Fibroblast of skin of left biceps (primary cell): ENCODE measurements around the gene CHST13.

Experiments used
- DNase-seq, 2 experiments: peaks; one replicate each; pipeline ENCODE4 v3.0.0-alpha.2; 2013; ENCODE audit warnings: low read depth in 2 of 2

CHST13 gene, protein sequence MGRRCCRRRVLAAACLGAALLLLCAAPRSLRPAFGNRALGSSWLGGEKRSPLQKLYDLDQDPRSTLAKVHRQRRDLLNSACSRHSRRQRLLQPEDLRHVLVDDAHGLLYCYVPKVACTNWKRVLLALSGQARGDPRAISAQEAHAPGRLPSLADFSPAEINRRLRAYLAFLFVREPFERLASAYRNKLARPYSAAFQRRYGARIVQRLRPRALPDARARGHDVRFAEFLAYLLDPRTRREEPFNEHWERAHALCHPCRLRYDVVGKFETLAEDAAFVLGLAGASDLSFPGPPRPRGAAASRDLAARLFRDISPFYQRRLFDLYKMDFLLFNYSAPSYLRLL

GRCh38 chr3:126523745-126524428 lies at the start of gene CHST13:
Gene CHST13 (plus strand): TSS chr3:126524155. CDS start chr3:126524333, 178 bp downstream.
- DNase-seq, result no peak

GRCh38 chr3:126474498-126475412 lies 49.2 kb upstream of the CHST13 start:
- DNase-seq, result no peak

GRCh38 chr3:126475413-126476114 lies 48.4 kb upstream of the CHST13 start, which contains the start of gene ZXDC:
Gene ZXDC (minus strand): TSS chr3:126475891. CDS start chr3:126475865, 26 bp downstream.
- peak; percentile 88 for DNase-seq

GRCh38 chr3:126476166-126477060 lies 47.5 kb upstream of the CHST13 start:
- DNase-seq, result no peak

GRCh38 chr3:126477061-126477380 lies 46.9 kb upstream of the CHST13 start:
- no peak for DNase-seq

- no peak for DNase-seq
Observed at GRCh38 chr3:126478581-126479310, 45.2 kb upstream of the CHST13 start.

GRCh38 chr3:126479642-126480041 lies 44.3 kb upstream of the CHST13 start:
- no peak for DNase-seq

GRCh38 chr3:126480206-126480605 lies 43.7 kb upstream of the CHST13 start:
- no peak for DNase-seq

DNA sequence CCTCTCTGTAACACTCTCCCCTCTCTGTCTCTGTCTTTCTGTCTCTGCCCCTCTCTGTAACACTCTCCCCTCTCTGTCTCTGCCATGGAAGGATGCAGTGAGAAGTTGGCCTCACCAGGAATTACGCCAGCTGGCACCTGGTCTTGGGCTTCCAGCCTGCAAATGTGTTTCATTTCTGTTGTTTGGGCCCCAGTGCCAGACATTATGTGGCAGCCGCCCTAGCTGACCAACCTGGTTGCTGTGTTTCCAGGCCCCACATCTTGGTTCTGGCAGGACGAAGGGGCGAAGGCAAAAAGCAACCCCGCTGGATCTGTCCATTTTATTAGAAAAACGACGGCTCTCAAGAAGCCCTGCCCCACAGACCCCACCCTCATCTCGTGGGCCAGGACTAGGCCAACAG lies 43.1 kb upstream of the CHST13 start:
- no peak for DNase-seq

DNA sequence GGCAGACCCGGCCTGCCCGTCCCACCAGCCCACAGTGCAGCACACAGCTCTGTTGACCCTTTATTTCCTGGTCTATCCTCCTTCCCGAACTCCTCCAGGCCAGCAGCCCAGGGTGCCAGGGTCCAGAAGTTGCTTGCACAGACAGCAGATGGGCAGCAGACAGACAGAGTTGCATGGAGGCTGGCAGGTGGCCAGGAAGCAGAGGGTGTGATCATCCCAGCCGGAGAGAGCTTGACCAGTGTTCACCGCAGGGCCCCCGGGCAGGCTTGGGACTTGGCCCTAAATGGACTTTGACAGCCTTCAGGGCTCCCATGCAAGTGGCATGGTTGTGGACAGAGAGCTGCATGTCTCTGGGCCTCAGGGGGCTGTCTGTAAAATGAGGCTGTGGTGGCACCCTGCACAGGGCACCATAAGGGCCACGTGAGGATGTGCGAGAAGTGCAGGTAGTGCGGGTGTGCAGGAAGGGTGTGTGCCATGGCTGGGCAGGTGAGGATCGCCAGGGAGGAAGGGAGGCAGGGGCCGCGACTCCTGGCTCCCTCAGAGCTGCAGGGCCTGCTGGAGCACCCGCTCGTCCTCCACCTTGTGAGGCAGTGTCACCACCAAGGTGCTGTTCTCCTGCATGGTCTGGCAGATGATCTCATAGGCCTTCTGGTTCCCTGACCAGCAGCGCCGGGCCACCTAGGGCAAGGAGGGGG lies 42.0 kb upstream of the CHST13 start:
- DNase-seq, result no peak

- no peak for DNase-seq
Observed at GRCh38 chr3:126482503-126483255, 41.3 kb upstream of the CHST13 start.

DNA sequence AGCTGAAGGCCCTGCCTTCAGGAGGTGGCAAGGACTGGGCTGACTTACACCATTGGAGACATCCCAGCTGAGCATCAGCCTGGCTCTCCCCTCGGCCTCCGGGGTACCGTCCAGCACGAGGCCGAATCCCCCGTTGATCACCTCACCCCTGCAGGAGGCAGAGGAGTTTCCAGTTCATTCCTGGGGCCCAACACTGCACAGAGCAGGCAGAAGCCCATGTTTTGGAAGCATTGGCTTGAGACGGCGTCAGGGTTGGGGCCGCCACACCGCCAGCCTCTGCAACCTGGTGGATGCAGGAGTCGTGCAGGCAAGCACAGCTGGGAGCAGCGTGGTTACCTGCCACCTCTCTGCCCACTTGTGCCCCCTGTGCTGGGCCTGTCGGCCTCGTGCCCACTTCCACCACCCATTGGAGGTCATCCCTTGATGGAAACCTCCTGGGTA lies 40.6 kb upstream of the CHST13 start:
- DNase-seq, result no peak

- DNase-seq, result no peak
Observed at GRCh38 chr3:126484148-126484547, 39.8 kb upstream of the CHST13 start.

- no peak for DNase-seq
Observed at GRCh38 chr3:126484662-126485061, 39.3 kb upstream of the CHST13 start.

GRCh38 chr3:126485176-126485897 lies 38.6 kb upstream of the CHST13 start:
- no peak for DNase-seq

DNA sequence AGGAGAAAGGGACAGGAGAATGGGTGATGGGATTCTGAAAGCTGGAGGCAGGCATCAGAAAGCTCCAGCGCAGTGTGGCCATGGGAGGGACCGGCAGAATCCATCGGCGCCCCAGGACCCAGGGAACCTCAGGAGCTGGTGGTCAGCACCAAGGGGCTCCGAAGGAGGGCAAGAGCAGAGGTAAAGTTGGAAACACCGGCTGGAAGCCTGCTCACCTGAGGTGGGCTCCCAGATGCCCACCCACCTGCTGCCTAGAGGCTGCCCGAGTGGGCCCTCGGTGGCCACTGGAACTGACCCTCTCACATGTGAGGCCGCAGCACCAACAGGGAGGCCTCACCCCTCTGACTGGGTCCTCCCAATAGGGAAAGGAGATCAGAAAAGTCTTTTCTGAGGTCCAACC lies 38.0 kb upstream of the CHST13 start:
- DNase-seq, result no peak

DNA sequence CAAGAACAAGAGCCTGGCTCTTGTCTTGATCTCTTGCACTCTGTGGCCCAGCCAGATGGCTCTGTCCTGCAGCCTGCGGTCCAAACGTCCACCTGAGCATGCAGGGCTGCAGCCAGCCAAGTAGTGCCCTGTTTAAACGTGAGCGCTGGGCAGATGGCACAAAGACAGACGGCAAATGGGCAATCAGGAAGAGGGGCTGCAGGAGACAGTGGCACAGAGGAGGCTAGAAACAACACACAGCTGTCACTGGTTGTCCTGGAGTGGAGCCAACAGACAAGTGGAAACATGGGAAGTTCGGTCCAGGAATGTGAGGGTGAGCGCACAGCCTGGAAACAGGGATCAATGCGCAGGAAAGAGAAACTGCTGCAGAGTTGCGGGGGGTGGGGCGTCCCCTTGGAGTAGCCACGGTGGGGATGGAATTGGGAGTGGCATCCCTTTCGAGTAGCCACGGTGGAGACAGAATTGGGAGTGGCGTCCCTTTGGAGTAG lies 37.6 kb upstream of the CHST13 start:
- no peak for DNase-seq
